NCI-H510A (cell line): Measurements from ENCODE around the gene AAMP.
A peak's percentile ranks its signal among the peaks of the same experiment; 100 is the strongest.
"Not testable (repeated sequence)": the region's sequence is repeated elsewhere in the genome, so short reads cannot be mapped to it uniquely, and the experiment has no call there.

ENCODE experiments used
- DNase-seq: peaks from one replicate; lab custom pipeline; 2025; lab: John Stamatoyannopoulos, UW

The AAMP gene

GRCh38 chr2:218269900-218270720, at the start of gene AAMP, which contains the start of gene PNKD:
Gene AAMP (minus strand): TSS chr2:218270137. CDS start chr2:218270086, 51 bp downstream.
Gene PNKD (plus strand): TSS chr2:218270519. CDS start chr2:218270536, 17 bp downstream.
- peak; percentile 98 for DNase-seq

GRCh38 chr2:218318241-218318640, 48.3 kb upstream of the AAMP start:
- DNase-seq = no peak

- DNase-seq = no peak
These were observed 47.9 kb upstream of the AAMP start for GRCh38 chr2:218317835-218318234.

GRCh38 chr2:218317303-218317630, 47.3 kb upstream of the AAMP start:
- DNase-seq = no peak

GRCh38 chr2:218315397-218315796, 45.5 kb upstream of the AAMP start:
- DNase-seq = no peak

GRCh38 chr2:218314764-218315163, 44.8 kb upstream of the AAMP start:
- not testable (repeated sequence) for DNase-seq

GRCh38 chr2:218313356-218313755, 43.4 kb upstream of the AAMP start:
- no peak for DNase-seq

- DNase-seq = no peak
These were observed 42.4 kb upstream of the AAMP start for GRCh38 chr2:218312267-218312756.

GRCh38 chr2:218311541-218312266, 41.8 kb upstream of the AAMP start:
- DNase-seq = not testable (repeated sequence)

- no peak for DNase-seq
These were observed 41.1 kb upstream of the AAMP start for GRCh38 chr2:218310853-218311540.

GRCh38 chr2:218307415-218308090, 37.6 kb upstream of the AAMP start:
- DNase-seq = no peak

- DNase-seq = no peak
These were observed 36.4 kb upstream of the AAMP start for GRCh38 chr2:218306184-218306920.

- DNase-seq = no peak
These were observed 35.4 kb upstream of the AAMP start for GRCh38 chr2:218305383-218305782.

- DNase-seq = peak; percentile 31
These were observed 31.4 kb upstream of the AAMP start for GRCh38 chr2:218301176-218301819.

GRCh38 chr2:218300141-218300540, 30.2 kb upstream of the AAMP start:
- no peak for DNase-seq

GRCh38 chr2:218298314-218298875, 28.5 kb upstream of the AAMP start:
- DNase-seq = no peak

GRCh38 chr2:218296847-218297246, 26.9 kb upstream of the AAMP start:
- DNase-seq = no peak

GRCh38 chr2:218296200-218296599, 26.3 kb upstream of the AAMP start:
- DNase-seq = no peak

- DNase-seq = peak; percentile 29
These were observed 25.1 kb upstream of the AAMP start for GRCh38 chr2:218295029-218295428.

- no peak for DNase-seq
These were observed 24.6 kb upstream of the AAMP start for GRCh38 chr2:218294430-218295022.
